Neural progenitor cell (in vitro differentiated cells): ENCODE data around the gene ELAVL4.

Experiments used
- CTCF ChIP-seq: fragments of 200-600 bp; sonication (generic); IDR thresholded peaks from 2 replicates; pipeline ENCODE4 v1.5.1; 2017; ENCODE audit warnings: antibody characterized with exemption, mild to moderate bottlenecking
- EZH2 ChIP-seq: fragments of 200-600 bp; sonication (generic); IDR thresholded peaks from 2 replicates; pipeline ENCODE4 v1.6.1; 2017; ENCODE audit warnings: antibody characterized with exemption, mild to moderate bottlenecking, moderate library complexity

DNA sequence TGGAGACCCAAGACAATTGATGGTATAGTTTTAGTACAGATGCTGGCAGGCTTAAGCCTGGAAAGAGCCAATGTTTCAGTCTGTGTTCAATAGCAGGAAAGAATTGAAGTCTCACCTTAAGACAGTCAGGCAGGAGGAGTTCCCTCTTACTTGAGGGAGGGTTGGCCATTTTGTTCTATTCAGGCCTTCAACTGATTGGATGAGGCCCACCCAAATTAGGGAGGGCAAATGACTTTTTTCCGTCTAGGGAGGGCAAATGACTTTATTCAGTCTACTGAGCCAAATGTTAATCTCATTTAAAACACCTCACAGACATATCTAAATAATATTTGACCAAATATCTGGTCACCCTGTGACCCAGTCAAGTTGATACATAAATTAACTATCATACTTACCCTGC is 31.4 kb upstream of the ELAVL4 start:
- TF ChIP-seq EZH2 (no peak), CTCF (no peak)
